ENCODE data around the gene RXRB. TPM values are rescaled to one million over a fixed set of nuclear protein-coding genes. Genes with fewer than 3 reads are reported as not detected.
"Not testable (repeated sequence)": the region's sequence is repeated elsewhere in the genome, so short reads cannot be mapped to it uniquely, and the experiment has no call there.

RXRB gene
- total and polyA plus RNA-seq, 2 of the 8 experiments (the other 6 are each of a cell fraction or from before 2014, with no cell fraction given) = 13.0 to 18.1 TPM

DNA sequence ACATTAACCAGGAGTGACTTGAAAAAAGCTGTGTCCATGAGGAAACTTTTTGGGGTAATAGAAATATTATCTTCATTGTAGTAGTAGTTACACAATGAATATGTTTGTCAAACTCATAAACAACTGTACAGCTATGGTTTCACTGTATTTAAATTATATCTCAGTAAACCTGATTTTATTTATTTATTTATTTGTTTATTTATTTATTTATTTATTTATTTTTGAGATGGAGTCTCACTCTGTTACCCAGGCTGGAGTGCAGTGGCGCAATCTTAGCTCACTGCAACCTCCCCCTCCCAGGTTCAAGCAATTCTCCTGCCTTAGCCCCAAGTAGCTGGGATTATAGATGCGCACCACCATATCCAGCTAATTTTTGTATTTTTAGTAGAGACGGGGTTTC is 49.9 kb downstream of the RXRB start:
- H2BK20ac ChIP-seq (ENCODE audit: low read length); H3K4ac ChIP-seq (replicated peaks; ENCODE audit: insufficient read length, low read depth, low read length); DNase-seq (ENCODE audit: low read depth in 1 of 2, low spot score in 2 of 2); H3K79me2 ChIP-seq (ENCODE audit: control insufficient read depth in 1 of 2, insufficient read depth in 2 of 2, low read length in 2 of 2); H2AK5ac ChIP-seq (ENCODE audit: low read depth, low read length); H2BK15ac ChIP-seq (ENCODE audit: low read length); H2BK5ac ChIP-seq (ENCODE audit: low read depth, low read length); FAIRE-seq; H4K20me1 ChIP-seq (replicated peaks in 1 of 2; ENCODE audit: control insufficient read depth in 1 of 2, insufficient read depth in 2 of 2, low read length in 2 of 2); H3K4me2 ChIP-seq (ENCODE audit: insufficient read depth in 1 of 2, low read depth in 2 of 2, low read length in 2 of 2); H2BK120ac ChIP-seq (replicated peaks; ENCODE audit: low read depth, low read length); H4K8ac ChIP-seq (ENCODE audit: extremely low read depth, insufficient read depth, low read length); H3K56ac ChIP-seq (replicated peaks; ENCODE audit: insufficient read length, low read depth, low read length); H3K18ac ChIP-seq (ENCODE audit: extremely low read depth, low read length); H3K36me3 ChIP-seq (ENCODE audit: control insufficient read depth in 2 of 4, insufficient read depth in 4 of 4, low read length in 3 of 4); H4K5ac ChIP-seq (ENCODE audit: insufficient read length, low read depth, low read length); H3K23me2 ChIP-seq (ENCODE audit: low read depth, low read length); H3K9ac ChIP-seq (replicated peaks in 1 of 4; ENCODE audit: extremely low read depth in 1 of 4, low read depth in 3 of 4, low read length in 3 of 4); H3K9me3 ChIP-seq (ENCODE audit: insufficient read depth in 2 of 2, low read depth in 1 of 2, low read length in 1 of 2); H4K91ac ChIP-seq (replicated peaks; ENCODE audit: insufficient read length, low read length); H3K27me3 ChIP-seq (replicated peaks in 1 of 4; ENCODE audit: control insufficient read depth in 3 of 4, extremely low read depth in 1 of 4, insufficient read depth in 3 of 4, low read length in 3 of 4); H3K23ac ChIP-seq (ENCODE audit: insufficient read length); H3K27ac ChIP-seq (ENCODE audit: low read depth, low read length); H3K14ac ChIP-seq (ENCODE audit: insufficient read length); H3K4me1 ChIP-seq (replicated peaks in 1 of 4; ENCODE audit: control insufficient read depth in 3 of 4, insufficient read depth in 4 of 4, low read length in 3 of 4); H2BK12ac ChIP-seq (ENCODE audit: low read depth, low read length); H2AFZ ChIP-seq (ENCODE audit: low read length); H3K79me1 ChIP-seq (ENCODE audit: low read depth, low read length); H3K4me3 ChIP-seq (ENCODE audit: extremely low read depth in 1 of 4, insufficient read depth in 2 of 4, low read depth in 3 of 4, low read length in 4 of 4): not testable (repeated sequence)
- CTCF ChIA-PET (ENCODE audit: partially characterized antibody) = interaction anchor here (0.6 to 7.7 kb wide), 18 partner anchors 9 to 163 kb away, joined by 3 to 69 read pairs (median 7); partner anchors contain the start of gene HLA-DOA
- 90% methylated on average over 3 of the region's 3 CpGs; no CpG with 5 or more reads in 1 of the 2 experiments for whole genome bisulfite sequencing, 2 experiments (ENCODE audit: extremely low coverage in 1 of 2, insufficient coverage in 1 of 2, insufficient read length in 1 of 2, insufficient replicate concordance in 2 of 2, low coverage in 1 of 2, low lambda C conversion rate in 2 of 2, missing lambda C conversion rate in 1 of 2)
- POLR2A ChIA-PET (ENCODE audit: partially characterized antibody) = interaction anchor here (1.0 to 1.5 kb wide), 5 partner anchors 11 to 30 kb away, joined by 3 to 6 read pairs (median 5); no protein-coding TSS in a partner anchor

Measured in H1 (cell line).